Measurements from ENCODE around the gene LKAAEAR1. TPM values are rescaled to one million over a fixed set of nuclear protein-coding genes. Genes with fewer than 3 reads are reported as not detected.

Gene LKAAEAR1
- total RNA-seq (2011; cell fraction: chromatin; rRNA removed; ENCODE audit: low replicate concordance): not detected in 2 replicates
- total RNA-seq (2011; cell fraction: nucleolus; rRNA removed): not detected in 2 replicates
- total RNA-seq (2011; cell fraction: nucleoplasm; rRNA removed): not detected in 2 replicates
- total RNA-seq (2014; rRNA removed) (not detected in 2 replicates), total RNA-seq (2014; rRNA removed; fragmentation: Illumina TruSeq; extraction: Trizol) (not detected in 2 replicates), total RNA-seq (2015; rRNA removed; fragmentation: Illumina TruSeq; extraction: Trizol) (not detected in 2 replicates), total RNA-seq (2021) (not detected in 2 replicates), polyA plus RNA-seq (2011; rRNA removed) (not detected in 2 replicates), polyA plus RNA-seq (2014; fragmentation: Illumina TruSeq; extraction: Trizol) (not detected in 2 replicates), polyA plus RNA-seq (2014; fragmentation: Nextera tagmentation; extraction: Ambion mirVana) (not detected), polyA plus RNA-seq (2014; rRNA removed) (not detected in 2 replicates), polyA minus RNA-seq (2011; rRNA and poly(A)+ RNA removed) (not detected in 2 replicates), Bru-seq, nascent RNA (not detected), BruChase-seq, experiment 1, labeled RNA remaining after a 2-hour chase (not detected), BruChase-seq, experiment 2, labeled RNA remaining after a 6-hour chase (not detected)
- not detected in 2 replicates for polyA plus RNA-seq (2011; cell fraction: cytosol; rRNA removed)
- polyA plus RNA-seq (2011; cell fraction: nucleus; rRNA removed): not detected in 2 replicates
- polyA plus RNA-seq (2012): not detected in 2 replicates
- polyA minus RNA-seq (2011; cell fraction: cytosol; rRNA and poly(A)+ RNA removed): not detected in 2 replicates
- not detected in 2 replicates for polyA minus RNA-seq (2011; cell fraction: nucleus; rRNA and poly(A)+ RNA removed)
- long read RNA-seq, experiment 1: 0 reads
- long read RNA-seq, experiment 2: 0 reads
- long read RNA-seq, experiment 3: 0 reads

- peaks cover 6 to 37% of the 10 kb centered on the region in 2 experiments; a peak in 4 of 5 replicates for H3K27me3 ChIP-seq (ENCODE audit: control insufficient read depth in 2 of 2, insufficient read depth in 2 of 2, low read length in 2 of 2)
- peak within 1 kb of the TSS; percentile 44 for H3K4me3 ChIP-seq
- no peak within 1 kb of the TSS for H3K27ac ChIP-seq (ENCODE audit: extremely low read depth, low read depth, low read length)
- H4K20me1 ChIP-seq (replicated peaks; ENCODE audit: control insufficient read depth, insufficient read depth, low read length): no peaks in the 10 kb centered on the region; the same call in 1 of the 2 replicates
- H3K36me3 ChIP-seq (ENCODE audit: control insufficient read depth, insufficient read depth, low read length): no peaks in the 10 kb centered on the region
- peaks cover 2% of the 10 kb centered on the region; the same call in 1 of the 2 replicates for H3K9me3 ChIP-seq (replicated peaks; ENCODE audit: control insufficient read depth, insufficient read depth, low read depth, low read length)
- no peaks in the 10 kb centered on the region for H3K9me1 ChIP-seq (ENCODE audit: control insufficient read depth, insufficient read depth, low read length)
- H2AFZ ChIP-seq (ENCODE audit: low read depth, low read length): peak within 1 kb of the TSS; percentile 84
- H3K4me2 ChIP-seq (ENCODE audit: insufficient read depth, low read length): peak within 1 kb of the TSS; percentile 71
- CTCF ChIA-PET (ENCODE audit: low intra/inter-chr PET ratio): interaction anchor here (2.4 kb wide), 1 partner anchor 36 kb away, joined by 14 read pairs; no protein-coding TSS in a partner anchor
- intact Hi-C loops (cut with micrococcal nuclease): loop anchor here (1.0 kb wide), 1 partner anchor 36 kb away; no protein-coding TSS in a partner anchor
- ATAC-seq: no peak; the same call in 2 of the 3 replicates
- H3K4me1 ChIP-seq (replicated peaks in 1 of 2; ENCODE audit: control insufficient read depth in 2 of 2, insufficient read depth in 2 of 2, low read length in 2 of 2): peaks cover 4 to 62% of the 10 kb centered on the region in 2 experiments; a peak in 4 of 5 replicates
- in situ Hi-C loops (cut with MboI): no loop called here
- FAIRE-seq: no peak
- WGBS (ENCODE audit: insufficient coverage, low coverage, missing lambda C conversion rate): 13% methylated on average over 62 of the region's 86 CpGs
- POLR2A ChIA-PET: interaction anchor here (0.5 to 1.4 kb wide), 5 partner anchors 11 to 559 kb away, joined by 3 read pairs; no protein-coding TSS in a partner anchor
- peaks cover 1% of the 10 kb centered on the region; the same call in 2 of the 3 replicates for H3K79me2 ChIP-seq (ENCODE audit: control insufficient read depth, insufficient read depth, low read length)
- BruUV-seq (replicated peaks): no TSS peak
- peak within 1 kb of the TSS in 1 of 2 experiments; percentile 90; a peak in 3 of 4 replicates for H3K9ac ChIP-seq (ENCODE audit: insufficient read depth in 1 of 2, low read depth in 2 of 2, low read length in 2 of 2)
- DNase-seq (ENCODE audit: extremely low read depth in 1 of 4, low spot score in 3 of 4): no peak
- TF ChIP-seq YY1 (IDR thresholded peaks at IDR 0.05; ENCODE audit: borderline replicate concordance in 1 of 3, control insufficient read depth in 1 of 3, extremely low read depth in 1 of 3, insufficient read depth in 3 of 3, insufficient read length in 1 of 3, insufficient replicate concordance in 2 of 3, low read depth in 1 of 3, low read length in 2 of 3) (peak in 1 of 3 experiments; percentile 34), ZNF395 (CRISPR knock-in tag; IDR thresholded peaks at IDR 0.05) (0 out of 2 replicates have a peak, but pooled peaks have one; percentile 34), KDM2B (CRISPR knock-in tag; IDR thresholded peaks at IDR 0.05) (peak; percentile 62; the same call in 1 of the 2 replicates), ZNF436 (CRISPR knock-in tag; IDR thresholded peaks at IDR 0.05) (no peak), PCBP1 (IDR thresholded peaks at IDR 0.05; ENCODE audit: low read depth, low read length, poor library complexity, severe bottlenecking) (peak; percentile 1), RB1 (IDR thresholded peaks at IDR 0.05; ENCODE audit: low read depth) (0 out of 2 replicates have a peak, but pooled peaks have one; percentile 0), NRF1 (conservative IDR thresholded peaks at IDR 0.05 in 1 of 2, IDR thresholded peaks at IDR 0.05 in 1 of 2) (peak; percentile 10 to 13; a peak in 1 of 4 replicates), ZBTB17 (CRISPR knock-in tag; IDR thresholded peaks at IDR 0.05) (0 out of 2 replicates have a peak, but pooled peaks have one; percentile 28), ZBTB7A (IDR thresholded peaks at IDR 0.05; ENCODE audit: borderline replicate concordance, control insufficient read depth, low read depth, low read length) (peak; percentile 59; the same call in 1 of the 2 replicates), RAD51 (IDR thresholded peaks at IDR 0.05; ENCODE audit: borderline replicate concordance, low read depth) (no peak), DMBX1 (CRISPR knock-in tag; IDR thresholded peaks at IDR 0.05; ENCODE audit: borderline replicate concordance) (no peak)
These were observed at the start of gene LKAAEAR1 for GRCh38 chr20:64083804-64084684. Gene LKAAEAR1, minus strand, starts transcription at chr20:64084398. Its CDS starts 179 bp downstream, at chr20:64084219.

All from K562 (cell line).